Liver (tissue), 9 donors: ENCODE measurements around the gene FBXW11. TPM values are rescaled to one million over a fixed set of nuclear protein-coding genes. Genes with fewer than 3 reads are reported as not detected.

Experiments
- DNase-seq: peaks from one replicate; pipeline ENCODE4 v3.0.0-alpha.2; 2017; ENCODE audit warnings: low spot score
- H3K27ac ChIP-seq, 2 donors: one replicate each; pipeline ENCODE4 v1.7.0; 2013; ENCODE audit warnings: inconsistent platforms in 2 of 2, low read length in 2 of 2, control low read depth in 1 of 2, low read depth in 1 of 2, mild to moderate bottlenecking in 1 of 2
- H3K27me3 ChIP-seq, 4 donors: one replicate each; pipeline versions ENCODE4 v1.6.1 to v1.7.0; 2013; ENCODE audit warnings: low read length in 3 of 4, inconsistent platforms in 1 of 4, mild to moderate bottlenecking in 1 of 4, moderate library complexity in 1 of 4; ENCODE audit not compliant: control insufficient read depth in 4 of 4, insufficient read depth in 4 of 4
- H3K36me3 ChIP-seq, 4 donors: one replicate each; pipeline versions ENCODE4 v1.6.1 to v1.7.0; 2013; ENCODE audit warnings: low read length in 3 of 4, mild to moderate bottlenecking in 3 of 4, low read depth in 1 of 4, moderate library complexity in 1 of 4; ENCODE audit not compliant: control insufficient read depth in 4 of 4, insufficient read depth in 3 of 4
- H3K4me1 ChIP-seq, 4 donors: one replicate each; pipeline versions ENCODE4 v1.6.1 to v1.7.0; 2013; ENCODE audit warnings: low read length in 3 of 4, mild to moderate bottlenecking in 3 of 4, moderate library complexity in 1 of 4; ENCODE audit not compliant: control insufficient read depth in 4 of 4, insufficient read depth in 4 of 4
- H3K4me3 ChIP-seq, 3 donors: one replicate each; pipeline versions ENCODE4 v1.6.1 to v1.7.0; 2013; ENCODE audit warnings: low read length in 3 of 3, control low read depth in 1 of 3, low read depth in 1 of 3, mild to moderate bottlenecking in 1 of 3
- H3K9ac ChIP-seq, 2 donors: one replicate each; pipeline ENCODE4 v1.7.0; 2013; ENCODE audit warnings: low read length in 2 of 2, mild to moderate bottlenecking in 2 of 2, moderate library complexity in 2 of 2, control low read depth in 1 of 2, low read depth in 1 of 2
- H3K9me3 ChIP-seq, 4 donors: one replicate each; pipeline versions ENCODE4 v1.6.1 to v1.7.0; 2013; ENCODE audit warnings: low read length in 3 of 4; ENCODE audit not compliant: control insufficient read depth in 4 of 4
- ATF3 ChIP-seq: IDR thresholded peaks from 2 replicates; pipeline ENCODE4 v1.6.1; 2016; ENCODE audit warnings: antibody characterized with exemption
- CTCF ChIP-seq: fragments of 150-350 bp; IDR thresholded peaks from 2 replicates; pipeline ENCODE4 v1.5.1; 2017; ENCODE audit warnings: improper control_type of control experiment, low read depth, low read length; ENCODE audit not compliant: missing input control
- EGR1 ChIP-seq, 2 donors: IDR thresholded peaks; 2 replicates each; pipeline ENCODE4 v1.6.1; 2016 to 2018; ENCODE audit warnings: antibody characterized with exemption in 2 of 2, low read depth in 2 of 2
- FOXA1 ChIP-seq: IDR thresholded peaks from 2 replicates; pipeline ENCODE4 v1.6.1; 2016; ENCODE audit warnings: antibody characterized with exemption
- FOXA2 ChIP-seq: IDR thresholded peaks from 2 replicates; pipeline ENCODE4 v1.6.1; 2016; ENCODE audit warnings: antibody characterized with exemption
- GABPA ChIP-seq, 2 donors: IDR thresholded peaks in 1 of 2; conservative IDR thresholded peaks in 1 of 2; 2 replicates each; pipeline ENCODE4 v1.6.1; 2016; ENCODE audit warnings: antibody characterized with exemption in 2 of 2, mild to moderate bottlenecking in 1 of 2, moderate library complexity in 1 of 2
- HNF4A ChIP-seq, 2 donors: conservative IDR thresholded peaks; 2 replicates each; pipeline ENCODE4 v1.6.1; 2016; ENCODE audit warnings: antibody characterized with exemption in 2 of 2, mild to moderate bottlenecking in 2 of 2
- HNF4G ChIP-seq: IDR thresholded peaks from 2 replicates; pipeline ENCODE4 v1.6.1; 2016; ENCODE audit warnings: antibody characterized with exemption
- JUND ChIP-seq, 2 donors: IDR thresholded peaks; 2 replicates each; pipeline ENCODE4 v1.6.1; 2016; ENCODE audit warnings: antibody characterized with exemption in 2 of 2
- NR2F2 ChIP-seq: IDR thresholded peaks from 2 replicates; pipeline ENCODE4 v1.6.1; 2016; ENCODE audit warnings: antibody characterized with exemption
- RAD21 ChIP-seq, 2 donors: IDR thresholded peaks; 2 replicates each; pipeline ENCODE4 v1.6.1; 2016; ENCODE audit warnings: antibody characterized with exemption in 2 of 2, mild to moderate bottlenecking in 2 of 2
- REST ChIP-seq: IDR thresholded peaks from 2 replicates; pipeline ENCODE4 v1.6.1; 2016; ENCODE audit warnings: antibody characterized with exemption, mild to moderate bottlenecking
- RXRA ChIP-seq, 2 donors: IDR thresholded peaks; 2 replicates each; pipeline ENCODE4 v1.6.1; 2017 to 2018; ENCODE audit warnings: antibody characterized with exemption in 2 of 2, mild to moderate bottlenecking in 1 of 2
- SP1 ChIP-seq: IDR thresholded peaks from 2 replicates; pipeline ENCODE4 v1.6.1; 2018; ENCODE audit warnings: antibody characterized with exemption, mild to moderate bottlenecking
- TAF1 ChIP-seq: conservative IDR thresholded peaks from 2 replicates; pipeline ENCODE4 v1.6.1; 2016; ENCODE audit warnings: antibody characterized with exemption, mild to moderate bottlenecking
- ZBTB33 ChIP-seq: IDR thresholded peaks from 2 replicates; pipeline ENCODE4 v1.6.1; 2016; ENCODE audit warnings: antibody characterized with exemption
- WGBS: extraction: QIAGEN DNeasy Blood & Tissue Kit; methylation state at CpG from one replicate; pipeline ENCODE4 v1.1.7; 2013; 5-methylcytosine and 5-hydroxymethylcytosine counted together
- polyA plus RNA-seq, 2 donors: library from polyadenylated mRNA; stranded (reverse) in 1 of 2; unstranded in 1 of 2; fragments of 200-250 nt in 1 of 2; fragments of >200 nt in 1 of 2; fragmentation: Nextera tagmentation in 1 of 2; extraction: Ambion mirVana in 1 of 2; gene quantifications; one replicate each; pipeline versions ENCODE4 v1.2.1 to v1.2.3, GENCODE V29; 2013 to 2015
- total RNA-seq, 2 donors: library from RNA; depleted of rRNA; stranded (reverse); fragments of >200 nt; gene quantifications; one replicate each; pipeline ENCODE4 v1.2.3, GENCODE V29; 2014
- TF ChIP-seq, protein P1 (sequence below): IDR thresholded peaks from 2 replicates; pipeline ENCODE4 v1.6.1; 2016; ENCODE audit warnings: antibody characterized with exemption
- donor health status: healthy.
- donor health status: healthy.
- donor health status: healthy.
- donor health status: healthy.
- donor health status: healthy.

The FBXW11 gene
- total and polyA plus RNA-seq, 4 donors, result 11.2 to 37.5 (median 22.0) TPM

- DNase-seq, result no peak
- Histone ChIP-seq H3K27me3 (peaks cover 0 to 7% (median 0%) of the 10 kb centered on the region in 4 donors), H3K9ac (no peak overlapping the region), H3K9me3 (peaks cover 0 to 6% (median 2%) of the 10 kb centered on the region in 4 donors), H3K27ac (no peak overlapping the region), H3K4me1 (no peaks in the 10 kb centered on the region), H3K36me3 (no peaks in the 10 kb centered on the region), H3K4me3 (no peak overlapping the region)
- TF ChIP-seq NR2F2 (no peak), JUND (IDR thresholded peaks at IDR 0.05) (no peak), TAF1 (no peak), HNF4A (conservative IDR thresholded peaks at IDR 0.05) (no peak), GABPA (IDR thresholded peaks at IDR 0.05 in 1 of 2, conservative IDR thresholded peaks at IDR 0.05 in 1 of 2) (no peak), RAD21 (IDR thresholded peaks at IDR 0.05) (no peak), ATF3 (no peak), SP1 (no peak), RXRA (IDR thresholded peaks at IDR 0.05) (no peak)
- 83% methylated on average over 1 of the region's 1 CpG for WGBS
These were observed 175.8 kb downstream of the FBXW11 start for GRCh38 chr5:171830686-171831085.

- TF ChIP-seq EGR1 (IDR thresholded peaks at IDR 0.05; ENCODE audit: low read depth in 2 of 2) (no peak), TAF1 (no peak), FOXA1 (no peak), HNF4A (conservative IDR thresholded peaks at IDR 0.05) (no peak), ZBTB33 (no peak), RAD21 (IDR thresholded peaks at IDR 0.05) (no peak), ATF3 (no peak)
- Histone ChIP-seq H3K9me3 (no peaks in the 10 kb centered on the region), H3K36me3 (no peaks in the 10 kb centered on the region), H3K27ac (no peak overlapping the region), H3K4me1 (no peaks in the 10 kb centered on the region), H3K27me3 (peaks cover 0 to 7% (median 0%) of the 10 kb centered on the region in 4 donors), H3K4me3 (no peak overlapping the region), H3K9ac (no peak overlapping the region)
- WGBS, result 96% methylated on average over 9 of the region's 9 CpGs
- DNase-seq, result no peak
These were observed 179.3 kb downstream of the FBXW11 start for GRCh38 chr5:171827162-171827561.

- Histone ChIP-seq H3K4me3 (no peak overlapping the region), H3K4me1 (no peaks in the 10 kb centered on the region), H3K36me3 (no peaks in the 10 kb centered on the region), H3K27me3 (peaks cover 0 to 7% (median 0%) of the 10 kb centered on the region in 4 donors), H3K27ac (no peak overlapping the region), H3K9me3 (no peaks in the 10 kb centered on the region), H3K9ac (no peak overlapping the region)
- WGBS, result 84% methylated on average over 5 of the region's 5 CpGs
- no peak for DNase-seq
- TF ChIP-seq FOXA2, result no peak
- TF ChIP-seq, protein P1, sequence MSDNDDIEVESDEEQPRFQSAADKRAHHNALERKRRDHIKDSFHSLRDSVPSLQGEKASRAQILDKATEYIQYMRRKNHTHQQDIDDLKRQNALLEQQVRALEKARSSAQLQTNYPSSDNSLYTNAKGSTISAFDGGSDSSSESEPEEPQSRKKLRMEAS, result no peak
- no peak for TF ChIP-seq FOXA1
- TF ChIP-seq SP1, result no peak
- TF ChIP-seq ATF3, result no peak
- no peak for TF ChIP-seq HNF4A (conservative IDR thresholded peaks at IDR 0.05)
- no peak for TF ChIP-seq HNF4G
- no peak for TF ChIP-seq REST
- TF ChIP-seq CTCF, result no peak
- TF ChIP-seq RAD21 (IDR thresholded peaks at IDR 0.05), result no peak
- no peak for TF ChIP-seq ZBTB33
- no peak for TF ChIP-seq EGR1 (IDR thresholded peaks at IDR 0.05; ENCODE audit: low read depth in 2 of 2)
These were observed 180.3 kb downstream of the FBXW11 start for GRCh38 chr5:171826132-171826531.
